H9 (cell line): ENCODE results near the gene TTC23. TPM values are rescaled to one million over a fixed set of nuclear protein-coding genes. Genes with fewer than 3 reads are reported as not detected.

Source experiments
- DNase-seq: peaks from one replicate; pipeline ENCODE4 v3.0.0-alpha.2; 2017
- H2AFZ ChIP-seq: one replicate; pipeline ENCODE4 v1.6.1; 2013; ENCODE audit warnings: mild to moderate bottlenecking, low read length, control low read depth, moderate library complexity
- H2AK5ac ChIP-seq: 2 replicates; pipeline ENCODE4 v1.6.1; 2013; ENCODE audit warnings: low read length, control low read depth, mixed read lengths; ENCODE audit not compliant: insufficient read length
- H2BK120ac ChIP-seq: one replicate; pipeline ENCODE4 v1.6.1; 2013; ENCODE audit warnings: low read depth, mild to moderate bottlenecking, low read length, control low read depth, inconsistent platforms; ENCODE audit not compliant: poor library complexity, severe bottlenecking
- H2BK12ac ChIP-seq: 2 replicates; pipeline ENCODE4 v1.6.1; 2013; ENCODE audit warnings: low read length, control low read depth, mixed read lengths, low read depth; ENCODE audit not compliant: insufficient read length
- H2BK15ac ChIP-seq: 2 replicates; pipeline ENCODE4 v1.6.1; 2013; ENCODE audit warnings: low read depth, low read length, control low read depth
- H2BK20ac ChIP-seq: one replicate; pipeline ENCODE4 v1.6.1; 2013; ENCODE audit warnings: low read depth, mild to moderate bottlenecking, low read length, control low read depth, inconsistent platforms; ENCODE audit not compliant: poor library complexity, severe bottlenecking
- H2BK5ac ChIP-seq: 2 replicates; pipeline ENCODE4 v1.6.1; 2013; ENCODE audit warnings: low read length, control low read depth, mixed read lengths; ENCODE audit not compliant: insufficient read length
- H3K14ac ChIP-seq: 2 replicates; pipeline ENCODE4 v1.6.1; 2013; ENCODE audit warnings: low read length, control low read depth; ENCODE audit not compliant: insufficient read depth
- H3K18ac ChIP-seq: 2 replicates; pipeline ENCODE4 v1.6.1; 2013; ENCODE audit warnings: low read depth, mild to moderate bottlenecking, mixed read lengths, low read length, control low read depth; ENCODE audit not compliant: insufficient read length
- H3K23ac ChIP-seq: 2 replicates; pipeline ENCODE4 v1.6.1; 2013; ENCODE audit warnings: low read length, control low read depth, mixed read lengths, low read depth; ENCODE audit not compliant: insufficient read length
- H3K23me2 ChIP-seq: 2 replicates; pipeline ENCODE4 v1.6.1; 2013; ENCODE audit warnings: low read depth, mild to moderate bottlenecking, mixed read lengths, low read length, control low read depth; ENCODE audit not compliant: insufficient read length, poor library complexity, severe bottlenecking
- H3K27ac ChIP-seq: 2 replicates; pipeline ENCODE4 v1.5.1; 2013; ENCODE audit warnings: low read length, control low read depth, mixed read lengths, low read depth; ENCODE audit not compliant: insufficient read length
- H3K27me3 ChIP-seq: 2 replicates; pipeline ENCODE4 v1.6.1; 2013; ENCODE audit warnings: low read length, control low read depth, inconsistent platforms; ENCODE audit not compliant: insufficient read depth
- H3K4ac ChIP-seq: 2 replicates; pipeline ENCODE4 v1.6.1; 2013; ENCODE audit warnings: low read depth, mild to moderate bottlenecking, control low read depth, inconsistent platforms, low read length, moderate library complexity
- H3K4me1 ChIP-seq: 2 replicates; pipeline ENCODE4 v1.6.1; 2013; ENCODE audit warnings: low read length, control low read depth, inconsistent platforms; ENCODE audit not compliant: insufficient read depth
- H3K4me2 ChIP-seq: 2 replicates; pipeline ENCODE4 v1.6.1; 2013; ENCODE audit warnings: low read length, control low read depth, mixed read lengths; ENCODE audit not compliant: insufficient read length, insufficient read depth
- H3K56ac ChIP-seq: 2 replicates; pipeline ENCODE4 v1.6.1; 2013; ENCODE audit warnings: low read depth, mild to moderate bottlenecking, mixed read lengths, low read length, control low read depth; ENCODE audit not compliant: insufficient read length
- H3K79me1 ChIP-seq: 2 replicates; pipeline ENCODE4 v1.6.1; 2013; ENCODE audit warnings: low read depth, mild to moderate bottlenecking, moderate library complexity, low read length, control low read depth, inconsistent platforms; ENCODE audit not compliant: insufficient read depth, poor library complexity, severe bottlenecking
- H3K79me2 ChIP-seq: 2 replicates; pipeline ENCODE4 v1.6.1; 2013; ENCODE audit warnings: low read length, control low read depth, inconsistent platforms; ENCODE audit not compliant: insufficient read depth
- H3K9ac ChIP-seq: 2 replicates; pipeline ENCODE4 v1.6.1; 2013; ENCODE audit warnings: low read length, control low read depth, mixed read lengths; ENCODE audit not compliant: insufficient read length; ENCODE audit errors: extremely low read depth
- H3K9me3 ChIP-seq: one replicate; pipeline ENCODE4 v1.6.1; 2013; ENCODE audit warnings: low read depth, low read length, inconsistent platforms; ENCODE audit not compliant: control insufficient read depth
- H3T11ph ChIP-seq: one replicate; pipeline ENCODE4 v1.6.1; 2013; ENCODE audit warnings: mild to moderate bottlenecking, low read length, control low read depth, inconsistent platforms
- H4K20me1 ChIP-seq: one replicate; pipeline ENCODE4 v1.6.1; 2013; ENCODE audit not compliant: control insufficient read depth, insufficient read length, insufficient read depth
- H4K5ac ChIP-seq: 2 replicates; pipeline ENCODE4 v1.6.1; 2013; ENCODE audit warnings: low read depth, mild to moderate bottlenecking, mixed read lengths, low read length, control low read depth; ENCODE audit not compliant: insufficient read length
- H4K8ac ChIP-seq: replicated peaks from 2 replicates; pipeline ENCODE4 v1.6.1; 2013; ENCODE audit warnings: low read length, control low read depth, mixed read lengths, low read depth; ENCODE audit not compliant: insufficient read length
- H4K91ac ChIP-seq: 2 replicates; pipeline ENCODE4 v1.6.1; 2013; ENCODE audit warnings: low read depth, mild to moderate bottlenecking, moderate library complexity, mixed read lengths, low read length, control low read depth; ENCODE audit not compliant: insufficient read length
- H3K27ac Mint-ChIP-seq, 3 experiments: 2 replicates in 2 of 3; 3 replicates in 1 of 3; pipeline ENCODE4 v1.8.0; 2020 to 2021; ENCODE audit warnings: mixed read lengths in 3 of 3, mild to moderate bottlenecking in 1 of 3, moderate library complexity in 1 of 3
- H3K27me3 Mint-ChIP-seq: 2 replicates; pipeline ENCODE4 v1.8.0; 2021; ENCODE audit warnings: low read depth, mild to moderate bottlenecking, moderate library complexity, mixed read lengths
- H3K36me3 Mint-ChIP-seq, 3 experiments: 2 replicates in 2 of 3; 3 replicates in 1 of 3; pipeline ENCODE4 v1.8.0; 2020 to 2021; ENCODE audit warnings: low read depth in 3 of 3, mixed read lengths in 3 of 3; ENCODE audit not compliant: insufficient read depth in 1 of 3
- H3K4me1 Mint-ChIP-seq, 2 experiments: 2 replicates each; pipeline ENCODE4 v1.8.0; 2020; ENCODE audit warnings: mixed read lengths in 2 of 2
- H3K4me3 Mint-ChIP-seq, 2 experiments: 2 replicates in 1 of 2; 3 replicates in 1 of 2; pipeline ENCODE4 v1.8.0; 2020 to 2021; ENCODE audit warnings: mild to moderate bottlenecking in 2 of 2, mixed read lengths in 2 of 2, moderate library complexity in 1 of 2
- H3K9me3 Mint-ChIP-seq, 2 experiments: 2 replicates in 1 of 2; 3 replicates in 1 of 2; pipeline ENCODE4 v1.8.0; 2020; ENCODE audit warnings: mild to moderate bottlenecking in 2 of 2, mixed read lengths in 2 of 2, moderate library complexity in 1 of 2
- CTCF ChIP-seq: fragments of 200-600 bp; sonication (generic); conservative IDR thresholded peaks from 3 replicates; pipeline ENCODE4 v1.8.0; 2021; ENCODE audit warnings: antibody characterized with exemption, mild to moderate bottlenecking
- WGBS: extraction: QIAGEN DNeasy Blood & Tissue Kit; methylation state at CpG from one replicate; pipeline ENCODE4 v1.1.7; 2013; ENCODE audit warnings: missing lambda C conversion rate, low lambda C conversion rate, mixed read lengths; ENCODE audit not compliant: insufficient read length; ENCODE audit errors: extremely low coverage; 5-methylcytosine and 5-hydroxymethylcytosine counted together
- total RNA-seq: library from RNA; stranded (reverse); gene quantifications from 2 replicates; pipeline ENCODE4 v1.2.1, GENCODE V29; 2021

The TTC23 gene
- total RNA-seq, 1 experiment from 2014 or later = 14.3 TPM

- no peaks in the 10 kb centered on the region for H3K9me3 ChIP-seq
- WGBS = no CpG with 5 or more reads among the region's 2 CpGs
- H2BK12ac ChIP-seq = no peak overlapping the region
- no peaks in the 10 kb centered on the region for H4K20me1 ChIP-seq
- no peaks in the 10 kb centered on the region for H3K79me2 ChIP-seq
- no peak overlapping the region for H3K9ac ChIP-seq
- DNase-seq = no peak
- Mint-ChIP-seq H3K4me3 (no peak overlapping the region), H3K27me3 (no peaks in the 10 kb centered on the region), H3K27ac (no peak overlapping the region), H3K36me3 (peaks cover 9 to 25% (median 14%) of the 10 kb centered on the region in 3 experiments), H3K9me3 (no peaks in the 10 kb centered on the region; a peak in 2 of 5 replicates), H3K4me1 (0 out of 4 replicates have a peak, but pooled peaks cover 0 to 7% of the 10 kb centered on the region in 2 experiments)
- H2BK15ac ChIP-seq = no peak overlapping the region
- H3K27me3 ChIP-seq = no peaks in the 10 kb centered on the region
- H4K91ac ChIP-seq = no peak overlapping the region
- no peak overlapping the region for H3K4ac ChIP-seq
- no peak overlapping the region for H3K14ac ChIP-seq
- H2BK120ac ChIP-seq = no peak overlapping the region
- no peak overlapping the region for H3K18ac ChIP-seq
- no peak overlapping the region for H4K5ac ChIP-seq
- no peak overlapping the region for H3K27ac ChIP-seq
- no peak overlapping the region for H3K56ac ChIP-seq
- no peak overlapping the region for H3K23ac ChIP-seq
- no peak for TF ChIP-seq CTCF
- H2BK20ac ChIP-seq = no peak overlapping the region
- no peak overlapping the region for H3T11ph ChIP-seq
- H3K4me2 ChIP-seq = no peak overlapping the region
- H3K23me2 ChIP-seq = no peaks in the 10 kb centered on the region
- no peaks in the 10 kb centered on the region for H3K4me1 ChIP-seq
- no peak overlapping the region for H2AK5ac ChIP-seq
- H2BK5ac ChIP-seq = no peak overlapping the region
- no peak overlapping the region for H4K8ac ChIP-seq
- no peaks in the 10 kb centered on the region for H3K79me1 ChIP-seq
- no peak overlapping the region for H2AFZ ChIP-seq
Measured at GRCh38 chr15:99202176-99202552, 47.2 kb downstream of the TTC23 start.
